SK-N-MC (cell line): ENCODE measurements around the gene SFI1.

Experiments
- DNase-seq: peaks from one replicate; pipeline ENCODE4 v3.0.0-alpha.2; 2011; ENCODE audit warnings: low read depth, low spot score
- H3K27ac ChIP-seq: fragments of 200-600 bp; sonication (generic); 2 replicates; pipeline ENCODE4 v1.5.1; 2016; ENCODE audit warnings: mixed run types
- H3K36me3 ChIP-seq: fragments of 200-600 bp; sonication (generic); 2 replicates; pipeline ENCODE4 v1.6.1; 2017; ENCODE audit warnings: antibody characterized with exemption, low read length, mixed read lengths; ENCODE audit not compliant: insufficient read depth
- H3K4me3 ChIP-seq: fragments of 200-600 bp; sonication (generic); 2 replicates; pipeline ENCODE4 v1.5.1; 2016
- H3K9ac ChIP-seq: fragments of 200-600 bp; sonication (generic); 2 replicates; pipeline ENCODE4 v1.8.0; 2017; ENCODE audit warnings: mixed run types, mixed read lengths; ENCODE audit not compliant: insufficient read length
- H3K9me3 ChIP-seq: fragments of 200-600 bp; sonication (generic); 2 replicates; pipeline ENCODE4 v1.6.1; 2017; ENCODE audit warnings: low read depth, mild to moderate bottlenecking, antibody characterized with exemption, low read length, moderate library complexity, mixed read lengths
- EZH2 ChIP-seq: fragments of 200-600 bp; sonication (generic); IDR thresholded peaks from one replicate; pipeline ENCODE4 v1.6.1; 2017; ENCODE audit warnings: antibody characterized with exemption
- FOXP2 ChIP-seq: optimal IDR thresholded peaks from 2 replicates; pipeline ENCODE3; 2011; ENCODE audit warnings: mild to moderate bottlenecking, moderate library complexity; ENCODE audit not compliant: insufficient read depth; ENCODE audit errors: extremely low read length, control extremely low read depth
- POLR2AphosphoS5 ChIP-seq: IDR thresholded peaks from 2 replicates; pipeline ENCODE4 v1.6.1; 2012; ENCODE audit warnings: mild to moderate bottlenecking, low read depth, low read length, borderline replicate concordance

The SFI1 gene

GRCh38 chr22:31496007-31496734 is at the start of gene SFI1:
Gene SFI1, plus strand, starts transcription at chr22:31496536. Its CDS starts 11,749 bp downstream, at chr22:31508285.
- Histone ChIP-seq H3K9me3 (no peaks in the 10 kb centered on the region; the same call in 1 of the 2 replicates), H3K36me3 (0 out of 2 replicates have a peak, but pooled peaks cover 4% of the 10 kb centered on the region), H3K9ac (peak within 1 kb of the TSS; percentile 82), H3K4me3 (peak within 1 kb of the TSS; percentile 96), H3K27ac (peak within 1 kb of the TSS; percentile 65)
- TF ChIP-seq POLR2AphosphoS5 = peak; percentile 84
- peak; percentile 35 for TF ChIP-seq FOXP2
- TF ChIP-seq EZH2 = no peak
- DNase-seq = peak; percentile 47

GRCh38 chr22:31446767-31447166 is 49.6 kb upstream of the SFI1 start:
- Histone ChIP-seq H3K27ac (no peak overlapping the region), H3K9me3 (no peaks in the 10 kb centered on the region), H3K36me3 (peaks cover 55% of the 10 kb centered on the region), H3K4me3 (no peak overlapping the region), H3K9ac (no peak overlapping the region)
- no peak for TF ChIP-seq POLR2AphosphoS5
- TF ChIP-seq FOXP2 = no peak
- no peak for DNase-seq

GRCh38 chr22:31447337-31447736 is 49.0 kb upstream of the SFI1 start:
- DNase-seq = no peak
- TF ChIP-seq POLR2AphosphoS5 (no peak), FOXP2 (no peak), EZH2 (no peak)
- no peaks in the 10 kb centered on the region for H3K9me3 ChIP-seq
- no peak overlapping the region for H3K9ac ChIP-seq
- no peak overlapping the region for H3K27ac ChIP-seq
- H3K36me3 ChIP-seq = peaks cover 55% of the 10 kb centered on the region
- H3K4me3 ChIP-seq = no peak overlapping the region

GRCh38 chr22:31448382-31448781 is 48.0 kb upstream of the SFI1 start:
- H3K36me3 ChIP-seq = peaks cover 55% of the 10 kb centered on the region

GRCh38 chr22:31449506-31449905 is 46.8 kb upstream of the SFI1 start:
- Histone ChIP-seq H3K4me3 (no peak overlapping the region), H3K27ac (no peak overlapping the region)
- no peak for DNase-seq

More at GRCh38 chr22:31448382-31448781, 48.0 kb upstream of the SFI1 start:
- no peak for DNase-seq
- no peak overlapping the region for H3K4me3 ChIP-seq
- no peak overlapping the region for H3K27ac ChIP-seq
- no peaks in the 10 kb centered on the region for H3K9me3 ChIP-seq
- no peak overlapping the region for H3K9ac ChIP-seq
- TF ChIP-seq FOXP2 (no peak), EZH2 (no peak), POLR2AphosphoS5 (no peak)

GRCh38 chr22:31451709-31452571 is 44.4 kb upstream of the SFI1 start:
- no peak for DNase-seq
- Histone ChIP-seq H3K9ac (no peak overlapping the region), H3K27ac (no peak overlapping the region), H3K4me3 (no peak overlapping the region), H3K36me3 (peaks cover 57% of the 10 kb centered on the region), H3K9me3 (no peaks in the 10 kb centered on the region)
- no peak for TF ChIP-seq FOXP2
- TF ChIP-seq EZH2 = no peak

More at GRCh38 chr22:31449506-31449905, 46.8 kb upstream of the SFI1 start:
- Histone ChIP-seq H3K9ac (no peak overlapping the region), H3K9me3 (no peaks in the 10 kb centered on the region), H3K36me3 (peaks cover 57% of the 10 kb centered on the region)
- TF ChIP-seq EZH2 (no peak), POLR2AphosphoS5 (no peak), FOXP2 (no peak)

GRCh38 chr22:31461699-31462098 is 34.6 kb upstream of the SFI1 start:
- Histone ChIP-seq H3K27ac (no peak overlapping the region), H3K36me3 (peaks cover 83% of the 10 kb centered on the region), H3K9ac (no peak overlapping the region), H3K9me3 (no peaks in the 10 kb centered on the region), H3K4me3 (no peak overlapping the region)
- TF ChIP-seq FOXP2 (no peak), POLR2AphosphoS5 (no peak), EZH2 (no peak)
- DNase-seq = no peak

GRCh38 chr22:31465307-31465706 is 31.0 kb upstream of the SFI1 start:
- Histone ChIP-seq H3K4me3 (no peak overlapping the region), H3K27ac (no peak overlapping the region), H3K9ac (no peak overlapping the region), H3K36me3 (peaks cover 78% of the 10 kb centered on the region), H3K9me3 (no peaks in the 10 kb centered on the region)
- DNase-seq = no peak
- TF ChIP-seq POLR2AphosphoS5 (no peak), EZH2 (no peak), FOXP2 (no peak)
